Duodenal mucosa (tissue), 2 donors: ENCODE results near the gene CPNE2.
"Not testable (repeated sequence)": the region's sequence is repeated elsewhere in the genome, so short reads cannot be mapped to it uniquely, and the experiment has no call there.

Source experiments
- H3K27ac ChIP-seq: one replicate; pipeline ENCODE4 v1.7.0; 2013; ENCODE audit warnings: low read depth, low read length
- H3K27me3 ChIP-seq, 2 donors: one replicate each; pipeline ENCODE4 v1.7.0; 2013; ENCODE audit warnings: low read length in 2 of 2, control low read depth in 1 of 2; ENCODE audit not compliant: insufficient read depth in 2 of 2, control insufficient read depth in 1 of 2
- H3K36me3 ChIP-seq, 2 donors: one replicate each; pipeline ENCODE4 v1.7.0; 2013; ENCODE audit warnings: low read length in 2 of 2, control low read depth in 1 of 2; ENCODE audit not compliant: insufficient read depth in 2 of 2, control insufficient read depth in 1 of 2
- H3K4me1 ChIP-seq, 2 donors: one replicate each; pipeline ENCODE4 v1.7.0; 2013; ENCODE audit warnings: low read length in 2 of 2, control low read depth in 1 of 2; ENCODE audit not compliant: insufficient read depth in 2 of 2, control insufficient read depth in 1 of 2
- H3K4me3 ChIP-seq, 2 donors: one replicate each; pipeline ENCODE4 v1.7.0; 2013; ENCODE audit warnings: low read length in 2 of 2, low read depth in 1 of 2
- H3K9ac ChIP-seq, 2 donors: one replicate each; pipeline ENCODE4 v1.7.0; 2013; ENCODE audit warnings: low read length in 2 of 2, low read depth in 1 of 2
- H3K9me3 ChIP-seq, 2 donors: one replicate each; pipeline ENCODE4 v1.7.0; 2013; ENCODE audit warnings: low read length in 2 of 2, control low read depth in 1 of 2; ENCODE audit not compliant: control insufficient read depth in 1 of 2

Gene CPNE2

GRCh38 chr16:57096192-57096591 is 3.8 kb downstream of the CPNE2 start:
- Histone ChIP-seq H3K27me3 (peaks cover 0 to 5% of the 10 kb centered on the region in 2 donors), H3K4me1 (peaks cover 11 to 19% of the 10 kb centered on the region in 2 donors)

GRCh38 chr16:57096793-57097192 is 4.4 kb downstream of the CPNE2 start:
- H3K9me3 ChIP-seq: no peaks in the 10 kb centered on the region
- no peak overlapping the region for H3K27ac ChIP-seq
- peaks cover 11 to 15% of the 10 kb centered on the region in 2 donors for H3K4me1 ChIP-seq
- no peak overlapping the region for H3K4me3 ChIP-seq
- peaks cover 0 to 5% of the 10 kb centered on the region in 2 donors for H3K27me3 ChIP-seq
- H3K36me3 ChIP-seq: no peaks in the 10 kb centered on the region
- H3K9ac ChIP-seq: no peak overlapping the region

More at GRCh38 chr16:57096192-57096591, 3.8 kb downstream of the CPNE2 start:
- Histone ChIP-seq H3K9ac (no peak overlapping the region), H3K36me3 (no peaks in the 10 kb centered on the region), H3K4me3 (no peak overlapping the region), H3K9me3 (no peaks in the 10 kb centered on the region), H3K27ac (no peak overlapping the region)

GRCh38 chr16:57098188-57098841 is 5.9 kb downstream of the CPNE2 start:
- H3K27me3 ChIP-seq: peaks cover 0 to 3% of the 10 kb centered on the region in 2 donors
- no peak overlapping the region for H3K27ac ChIP-seq
- peaks cover 9 to 11% of the 10 kb centered on the region in 2 donors for H3K4me1 ChIP-seq

GRCh38 chr16:57099965-57100364 is 7.6 kb downstream of the CPNE2 start:
- not testable (repeated sequence) for H3K9ac ChIP-seq, H3K36me3 ChIP-seq, H3K27me3 ChIP-seq, H3K4me1 ChIP-seq, H3K4me3 ChIP-seq, H3K27ac ChIP-seq, H3K9me3 ChIP-seq

More at GRCh38 chr16:57098188-57098841, 5.9 kb downstream of the CPNE2 start:
- Histone ChIP-seq H3K36me3 (no peaks in the 10 kb centered on the region), H3K9me3 (no peaks in the 10 kb centered on the region), H3K9ac (no peak overlapping the region), H3K4me3 (no peak overlapping the region)

- no peaks in the 10 kb centered on the region for H3K9me3 ChIP-seq
- H3K27ac ChIP-seq: no peak overlapping the region
- H3K4me3 ChIP-seq: no peak overlapping the region
- no peaks in the 10 kb centered on the region for H3K4me1 ChIP-seq
- no peaks in the 10 kb centered on the region for H3K27me3 ChIP-seq
- H3K9ac ChIP-seq: no peak overlapping the region
- no peaks in the 10 kb centered on the region for H3K36me3 ChIP-seq
Observed at GRCh38 chr16:57100445-57100844, 8.1 kb downstream of the CPNE2 start.

- H3K4me3 ChIP-seq: no peak overlapping the region
- no peak overlapping the region for H3K27ac ChIP-seq
Observed at GRCh38 chr16:57102888-57103851, 10.8 kb downstream of the CPNE2 start.

GRCh38 chr16:57104706-57105105 is 12.3 kb downstream of the CPNE2 start:
- Histone ChIP-seq H3K27me3 (no peaks in the 10 kb centered on the region), H3K4me3 (no peak overlapping the region), H3K9ac (no peak overlapping the region), H3K4me1 (peaks cover 0 to 4% of the 10 kb centered on the region in 2 donors), H3K27ac (no peak overlapping the region), H3K36me3 (no peaks in the 10 kb centered on the region), H3K9me3 (no peaks in the 10 kb centered on the region)

More at GRCh38 chr16:57102888-57103851, 10.8 kb downstream of the CPNE2 start:
- Histone ChIP-seq H3K9ac (no peak overlapping the region), H3K4me1 (no peaks in the 10 kb centered on the region), H3K9me3 (no peaks in the 10 kb centered on the region), H3K36me3 (no peaks in the 10 kb centered on the region), H3K27me3 (no peaks in the 10 kb centered on the region)

GRCh38 chr16:57105184-57105583 is 12.8 kb downstream of the CPNE2 start:
- H3K4me3 ChIP-seq: no peak overlapping the region
- H3K4me1 ChIP-seq: peaks cover 0 to 4% of the 10 kb centered on the region in 2 donors
- no peaks in the 10 kb centered on the region for H3K36me3 ChIP-seq
- H3K27me3 ChIP-seq: no peaks in the 10 kb centered on the region
- H3K9ac ChIP-seq: no peak overlapping the region
- no peak overlapping the region for H3K27ac ChIP-seq
- H3K9me3 ChIP-seq: no peaks in the 10 kb centered on the region

- no peaks in the 10 kb centered on the region for H3K27me3 ChIP-seq
- peaks cover 0 to 4% of the 10 kb centered on the region in 2 donors for H3K4me1 ChIP-seq
- no peak overlapping the region for H3K4me3 ChIP-seq
- H3K9ac ChIP-seq: no peak overlapping the region
- no peak overlapping the region for H3K27ac ChIP-seq
- H3K36me3 ChIP-seq: no peaks in the 10 kb centered on the region
- H3K9me3 ChIP-seq: no peaks in the 10 kb centered on the region
Observed at GRCh38 chr16:57106767-57107166, 14.4 kb downstream of the CPNE2 start.

- H3K9ac ChIP-seq: no peak overlapping the region
Observed at GRCh38 chr16:57107321-57107922, 15.0 kb downstream of the CPNE2 start.

More at GRCh38 chr16:57107321-57107922, 15.0 kb downstream of the CPNE2 start:
- Histone ChIP-seq H3K9me3 (no peaks in the 10 kb centered on the region), H3K4me3 (no peak overlapping the region), H3K27ac (no peak overlapping the region), H3K27me3 (no peaks in the 10 kb centered on the region), H3K4me1 (peaks cover 0 to 4% of the 10 kb centered on the region in 2 donors), H3K36me3 (no peaks in the 10 kb centered on the region)
